Testis (tissue), 3 donors: ENCODE data around the gene C1orf35. TPM values are rescaled to one million over a fixed set of nuclear protein-coding genes. Genes with fewer than 3 reads are reported as not detected.

ENCODE experiments used
- DNase-seq: peaks from one replicate; pipeline ENCODE4 v3.0.0-alpha.2; 2019
- H3K27ac ChIP-seq, 2 donors: fragments of 200-600 bp; sonication (generic); one replicate each; pipeline ENCODE4 v1.5.1; 2019
- H3K27me3 ChIP-seq: fragments of 200-600 bp; sonication (generic); one replicate; pipeline ENCODE4 v1.5.1; 2019
- H3K36me3 ChIP-seq: fragments of 200-600 bp; sonication (generic); one replicate; pipeline ENCODE4 v1.5.1; 2017; ENCODE audit warnings: low read depth; ENCODE audit errors: missing control alignments
- H3K4me1 ChIP-seq: fragments of 200-600 bp; sonication (generic); one replicate; pipeline ENCODE4 v1.5.1; 2019
- H3K4me3 ChIP-seq, 2 donors: fragments of 200-600 bp; sonication (generic); one replicate each; pipeline ENCODE4 v1.5.1; 2017 to 2019
- H3K9me3 ChIP-seq: fragments of 200-600 bp; sonication (generic); one replicate; pipeline ENCODE4 v1.5.1; 2017
- POLR2A ChIP-seq: fragments of 450-650 bp; IDR thresholded peaks from one replicate; pipeline ENCODE4 v1.6.1; 2017; ENCODE audit warnings: antibody characterized with exemption, mild to moderate bottlenecking, moderate library complexity
- WGBS, 2 donors: methylation state at CpG; one replicate each; pipeline ENCODE4 v1.1.5; 2018; 5-methylcytosine and 5-hydroxymethylcytosine counted together
- intact Hi-C: fragments of 100-400 bp; cut with DNase I; formaldehyde crosslinking; loops from one replicate; pipeline ENCODE4 v1.15.1; 2023; ENCODE audit warnings: low total_unique reads
- polyA plus RNA-seq: library from polyadenylated mRNA; stranded (reverse); fragments of 350-450 nt; fragmentation: Illumina TruSeq; extraction: RNeasy Lipid Tissue Mini Kit (QIAGEN cat#74804); gene quantifications from one replicate; pipeline ENCODE4 v1.2.3, GENCODE V29; 2014; ENCODE audit warnings: low read depth, low replicate concordance; ENCODE audit not compliant: insufficient read depth
- total RNA-seq, 2 donors: library from RNA; depleted of rRNA; stranded (reverse); fragments of >200 nt; gene quantifications; one replicate each; pipeline ENCODE4 v1.2.3, GENCODE V29; 2016
- TF ChIP-seq, protein P1 (sequence below), 3 experiments: fragments of 450-650 bp in 2 of 3; fragments of 200-600 bp in 1 of 3; sonication (generic) in 1 of 3; IDR thresholded peaks; one replicate each; pipeline ENCODE4 v1.5.1; 2016 to 2019; ENCODE audit warnings: antibody characterized with exemption in 3 of 3, mild to moderate bottlenecking in 2 of 3, moderate library complexity in 1 of 3

The C1orf35 gene
- total and polyA plus RNA-seq, 3 donors from 2014 or later = 11.3 to 25.0 (median 19.4) TPM

DNA sequence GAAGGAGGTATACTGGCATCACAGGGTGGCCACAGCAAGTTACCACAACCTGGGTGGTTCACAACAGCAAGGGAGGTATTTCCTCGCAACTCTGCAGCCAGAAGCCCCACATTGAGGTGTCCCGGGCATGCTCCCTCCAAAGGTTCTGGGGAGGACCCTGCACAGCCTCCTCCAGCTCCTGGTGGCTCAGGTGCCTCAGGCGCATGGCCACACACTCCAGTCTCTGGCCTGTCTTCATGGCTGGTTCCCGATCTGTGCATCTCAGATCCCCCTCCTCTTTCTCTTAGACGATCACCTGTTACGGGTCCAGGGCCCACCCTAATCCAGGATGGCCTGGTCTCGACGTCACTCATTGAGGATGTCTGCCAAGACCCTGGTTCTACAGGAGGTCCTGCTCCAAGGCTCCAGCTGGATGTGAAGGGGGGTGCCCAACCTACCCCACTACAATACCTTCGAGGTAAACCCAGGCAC, 27.3 kb downstream of the C1orf35 start:
- H3K27ac ChIP-seq = no peak overlapping the region
- H3K27me3 ChIP-seq = no peaks in the 10 kb centered on the region
- no peaks in the 10 kb centered on the region for H3K4me1 ChIP-seq
- 83 to 90% methylated on average over 7 to 9 of the region's 9 CpGs for WGBS, 2 donors
- H3K36me3 ChIP-seq = no peaks in the 10 kb centered on the region
- intact Hi-C loops = no loop called here
- no peak overlapping the region for H3K4me3 ChIP-seq
- H3K9me3 ChIP-seq = no peaks in the 10 kb centered on the region
- TF ChIP-seq, protein P1, sequence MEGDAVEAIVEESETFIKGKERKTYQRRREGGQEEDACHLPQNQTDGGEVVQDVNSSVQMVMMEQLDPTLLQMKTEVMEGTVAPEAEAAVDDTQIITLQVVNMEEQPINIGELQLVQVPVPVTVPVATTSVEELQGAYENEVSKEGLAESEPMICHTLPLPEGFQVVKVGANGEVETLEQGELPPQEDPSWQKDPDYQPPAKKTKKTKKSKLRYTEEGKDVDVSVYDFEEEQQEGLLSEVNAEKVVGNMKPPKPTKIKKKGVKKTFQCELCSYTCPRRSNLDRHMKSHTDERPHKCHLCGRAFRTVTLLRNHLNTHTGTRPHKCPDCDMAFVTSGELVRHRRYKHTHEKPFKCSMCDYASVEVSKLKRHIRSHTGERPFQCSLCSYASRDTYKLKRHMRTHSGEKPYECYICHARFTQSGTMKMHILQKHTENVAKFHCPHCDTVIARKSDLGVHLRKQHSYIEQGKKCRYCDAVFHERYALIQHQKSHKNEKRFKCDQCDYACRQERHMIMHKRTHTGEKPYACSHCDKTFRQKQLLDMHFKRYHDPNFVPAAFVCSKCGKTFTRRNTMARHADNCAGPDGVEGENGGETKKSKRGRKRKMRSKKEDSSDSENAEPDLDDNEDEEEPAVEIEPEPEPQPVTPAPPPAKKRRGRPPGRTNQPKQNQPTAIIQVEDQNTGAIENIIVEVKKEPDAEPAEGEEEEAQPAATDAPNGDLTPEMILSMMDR (IDR thresholded peaks at IDR 0.05) = no peak
- TF ChIP-seq POLR2A = no peak
- DNase-seq = no peak

DNA sequence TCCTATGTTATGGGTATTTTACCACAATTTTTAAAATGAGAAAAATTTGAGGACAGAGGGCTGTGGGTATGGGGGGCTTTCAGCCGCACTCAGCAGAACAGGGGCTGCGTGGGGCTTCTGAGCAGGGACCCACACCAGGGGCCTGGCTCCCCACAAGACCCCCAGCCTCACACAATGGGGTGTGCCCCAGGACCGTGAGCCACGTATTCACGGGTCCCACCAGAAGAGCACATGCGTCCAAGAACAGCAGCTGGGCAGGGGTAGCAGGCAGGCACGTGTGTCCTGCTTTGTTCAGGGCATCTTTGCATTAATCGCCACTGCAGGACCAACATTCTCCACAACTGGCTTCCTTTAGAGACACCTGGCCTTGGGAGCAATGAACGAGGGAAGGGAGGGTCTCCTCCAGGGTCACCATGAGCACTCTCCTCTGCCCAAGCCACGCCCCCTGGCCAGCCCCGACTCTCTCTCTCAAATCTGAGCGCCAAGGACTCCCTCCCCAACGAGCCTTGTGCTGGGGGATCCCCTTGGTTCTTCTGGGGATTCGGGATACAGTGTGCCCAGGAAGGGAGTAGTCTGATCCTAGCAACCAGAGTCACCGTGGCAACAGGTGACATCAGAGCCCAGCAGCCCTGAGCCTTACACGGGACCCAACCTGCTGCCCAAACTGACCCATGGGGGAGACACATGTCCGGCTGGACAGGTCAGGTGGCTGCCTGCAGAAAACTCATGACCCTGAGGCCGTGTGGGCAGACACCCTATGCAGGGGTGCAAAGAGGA, 28.0 kb downstream of the C1orf35 start:
- DNase-seq = no peak
- WGBS, 2 donors = 41 to 42% methylated on average over 14 to 18 of the region's 18 CpGs
- no peak for TF ChIP-seq POLR2A
- TF ChIP-seq, protein P1 (IDR thresholded peaks at IDR 0.05) = no peak
- Histone ChIP-seq H3K4me1 (no peaks in the 10 kb centered on the region), H3K27me3 (no peaks in the 10 kb centered on the region), H3K27ac (no peak overlapping the region), H3K36me3 (no peaks in the 10 kb centered on the region), H3K4me3 (no peak overlapping the region), H3K9me3 (no peaks in the 10 kb centered on the region)
- intact Hi-C loops = no loop called here

DNA sequence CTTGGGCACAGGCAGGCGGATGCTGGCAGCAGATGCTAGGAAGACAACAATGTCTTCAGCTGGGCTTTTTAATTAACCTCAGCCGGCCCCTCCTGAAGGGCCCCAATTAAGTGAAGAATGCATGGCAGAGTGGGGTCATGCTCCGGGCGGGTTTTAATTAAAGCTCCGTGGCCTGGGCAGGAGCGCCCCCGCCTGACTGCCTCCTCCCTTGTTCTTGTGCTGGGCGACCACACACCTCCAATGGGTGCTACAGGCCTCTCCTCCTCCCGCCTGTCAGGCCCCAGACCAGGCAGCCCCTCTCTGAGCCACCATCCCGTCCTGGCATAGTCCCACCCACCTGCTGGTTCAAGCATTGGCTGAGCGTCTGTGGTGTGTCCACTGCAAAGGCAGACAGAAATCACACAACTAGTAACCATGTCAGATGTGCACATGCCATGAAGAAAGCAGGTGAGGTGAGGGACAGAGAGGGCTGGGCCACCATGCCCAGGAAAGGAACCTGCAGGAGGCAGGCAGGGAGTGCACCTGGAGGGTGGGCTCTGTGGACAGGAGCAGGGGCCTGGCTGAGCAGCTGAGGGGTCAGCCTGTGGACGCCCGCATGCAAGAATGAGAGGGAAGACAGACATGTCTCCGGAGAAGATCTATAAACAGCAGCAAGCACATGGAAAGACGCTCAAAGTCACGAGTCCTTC, 29.1 kb downstream of the C1orf35 start:
- no peak overlapping the region for H3K27ac ChIP-seq
- no peak for TF ChIP-seq POLR2A
- TF ChIP-seq, protein P1 (IDR thresholded peaks at IDR 0.05) = no peak

GRCh38 chr1:228073061-228073856, 29.9 kb downstream of the C1orf35 start:
- no peak for DNase-seq
- intact Hi-C loops = no loop called here
- Histone ChIP-seq H3K9me3 (no peaks in the 10 kb centered on the region), H3K4me3 (no peak overlapping the region), H3K27ac (no peak overlapping the region), H3K27me3 (no peaks in the 10 kb centered on the region), H3K4me1 (no peaks in the 10 kb centered on the region), H3K36me3 (no peaks in the 10 kb centered on the region)
- 73 to 81% methylated on average over 20 to 23 of the region's 23 CpGs for WGBS, 2 donors
- TF ChIP-seq, protein P1 (IDR thresholded peaks at IDR 0.05) = no peak
- TF ChIP-seq POLR2A = no peak

More for the DNA sequence above, 29.1 kb downstream of the C1orf35 start:
- WGBS, 2 donors = 49 to 63% methylated on average over 16 of the region's 16 CpGs
- Histone ChIP-seq H3K36me3 (no peaks in the 10 kb centered on the region), H3K9me3 (no peaks in the 10 kb centered on the region), H3K4me3 (no peak overlapping the region), H3K27me3 (no peaks in the 10 kb centered on the region), H3K4me1 (no peaks in the 10 kb centered on the region)
- intact Hi-C loops = no loop called here
- DNase-seq = no peak
